ENCODE measurements around the gene GRIK5. TPM values are rescaled to one million over a fixed set of nuclear protein-coding genes. Genes with fewer than 3 reads are reported as not detected.
A peak's percentile ranks its signal among the peaks of the same experiment; 100 is the strongest.

The GRIK5 gene
- total and polyA plus RNA-seq, 2 experiments from 2014 or later: 0.50 to 0.60 TPM

GRCh38 chr19:42032431-42032830 is 37.6 kb downstream of the GRIK5 start:
- no peaks in the 10 kb centered on the region for H3K9me3 ChIP-seq (ENCODE audit: low read depth)
- no peaks in the 10 kb centered on the region for H3K4me1 ChIP-seq (ENCODE audit: insufficient read depth)
- no peaks in the 10 kb centered on the region for H3K36me3 ChIP-seq (replicated peaks; ENCODE audit: insufficient read depth, low read depth)
- H3K79me2 ChIP-seq: no peaks in the 10 kb centered on the region
- H2AFZ ChIP-seq: no peak overlapping the region
- no peak overlapping the region for H3K4me2 ChIP-seq
- 72% methylated on average over 5 of the region's 5 CpGs for WGBS (ENCODE audit: low lambda C conversion rate, missing lambda C conversion rate)
- no peak for TF ChIP-seq CTCF (IDR thresholded peaks at IDR 0.05; ENCODE audit: poor library complexity)
- no peak for TF ChIP-seq EZH2 (IDR thresholded peaks at IDR 0.05; ENCODE audit: borderline replicate concordance)
- no peak for TF ChIP-seq EZH2phosphoT487 (IDR thresholded peaks at IDR 0.05; ENCODE audit: low read depth, severe bottlenecking, unreplicated experiment)
- DNase-seq (ENCODE audit: low spot score): no peak
- no peak overlapping the region for H3K4me3 ChIP-seq
- H3K27ac ChIP-seq: no peak overlapping the region
- no peaks in the 10 kb centered on the region for H3K9me2 ChIP-seq (replicated peaks; ENCODE audit: insufficient read depth)
- no peaks in the 10 kb centered on the region for H3K27me3 ChIP-seq
- H4K20me1 ChIP-seq (ENCODE audit: insufficient read depth, poor library complexity, severe bottlenecking): no peaks in the 10 kb centered on the region

GRCh38 chr19:42030645-42031440 is 39.2 kb downstream of the GRIK5 start:
- no peak for DNase-seq (ENCODE audit: low spot score)
- Histone ChIP-seq H3K4me1 (ENCODE audit: insufficient read depth) (no peaks in the 10 kb centered on the region), H3K4me3 (no peak overlapping the region), H3K36me3 (replicated peaks; ENCODE audit: insufficient read depth, low read depth) (no peaks in the 10 kb centered on the region), H3K79me2 (no peaks in the 10 kb centered on the region), H3K4me2 (no peak overlapping the region), H3K27ac (no peak overlapping the region), H2AFZ (no peak overlapping the region), H3K9me2 (replicated peaks; ENCODE audit: insufficient read depth) (no peaks in the 10 kb centered on the region), H3K9me3 (ENCODE audit: low read depth) (no peaks in the 10 kb centered on the region), H4K20me1 (ENCODE audit: insufficient read depth, poor library complexity, severe bottlenecking) (no peaks in the 10 kb centered on the region), H3K27me3 (no peaks in the 10 kb centered on the region)
- TF ChIP-seq EZH2 (IDR thresholded peaks at IDR 0.05; ENCODE audit: borderline replicate concordance) (no peak), EZH2phosphoT487 (IDR thresholded peaks at IDR 0.05; ENCODE audit: low read depth, severe bottlenecking, unreplicated experiment) (no peak), CTCF (IDR thresholded peaks at IDR 0.05; ENCODE audit: poor library complexity) (no peak)
- WGBS (ENCODE audit: low lambda C conversion rate, missing lambda C conversion rate): 92% methylated on average over 7 of the region's 7 CpGs

GRCh38 chr19:42028304-42029216 is 41.4 kb downstream of the GRIK5 start:
- no peak overlapping the region for H3K4me2 ChIP-seq
- TF ChIP-seq EZH2 (IDR thresholded peaks at IDR 0.05; ENCODE audit: borderline replicate concordance): no peak
- TF ChIP-seq EZH2phosphoT487 (IDR thresholded peaks at IDR 0.05; ENCODE audit: low read depth, severe bottlenecking, unreplicated experiment): no peak
- peak; percentile 26 for TF ChIP-seq CTCF (IDR thresholded peaks at IDR 0.05; ENCODE audit: poor library complexity)
- H3K4me3 ChIP-seq: no peak overlapping the region
- no peaks in the 10 kb centered on the region for H3K36me3 ChIP-seq (replicated peaks; ENCODE audit: insufficient read depth, low read depth)
- H3K4me1 ChIP-seq (ENCODE audit: insufficient read depth): no peaks in the 10 kb centered on the region
- H3K27me3 ChIP-seq: no peaks in the 10 kb centered on the region
- H2AFZ ChIP-seq: no peak overlapping the region
- no peaks in the 10 kb centered on the region for H3K79me2 ChIP-seq
- WGBS (ENCODE audit: low lambda C conversion rate, missing lambda C conversion rate): 57% methylated on average over 8 of the region's 8 CpGs
- DNase-seq (ENCODE audit: low spot score): no peak
- H4K20me1 ChIP-seq (ENCODE audit: insufficient read depth, poor library complexity, severe bottlenecking): no peaks in the 10 kb centered on the region
- H3K27ac ChIP-seq: no peak overlapping the region
- H3K9me2 ChIP-seq (replicated peaks; ENCODE audit: insufficient read depth): no peaks in the 10 kb centered on the region
- H3K9me3 ChIP-seq (ENCODE audit: low read depth): no peaks in the 10 kb centered on the region
